Activated CD4-positive, alpha-beta T cell treated with anti-CD3 and anti-CD28 coated beads, Interleukin-2, amount 50 U/mL, for 48 hours (primary cell): ENCODE measurements around the gene FXYD5.

Experiments
- DNase-seq, 2 experiments: peaks; one replicate each; pipeline ENCODE4 v3.0.0-alpha.2; 2020

Gene FXYD5

GRCh38 chr19:35160629-35161433, 6.3 kb downstream of the FXYD5 start:
- DNase-seq, result no peak

GRCh38 chr19:35161434-35161743, 6.9 kb downstream of the FXYD5 start:
- DNase-seq, result no peak

GRCh38 chr19:35162471-35163326, 8.2 kb downstream of the FXYD5 start:
- DNase-seq, result no peak

GRCh38 chr19:35164418-35164817, 9.9 kb downstream of the FXYD5 start:
- no peak for DNase-seq

GRCh38 chr19:35165200-35166058, 10.9 kb downstream of the FXYD5 start:
- no peak for DNase-seq

- no peak for DNase-seq
Observed at GRCh38 chr19:35166100-35167063, 11.8 kb downstream of the FXYD5 start.

- DNase-seq, result no peak
Observed at GRCh38 chr19:35167251-35168119, 12.9 kb downstream of the FXYD5 start.

GRCh38 chr19:35168196-35168595, 13.7 kb downstream of the FXYD5 start:
- no peak for DNase-seq

- peak in 1 of 2 experiments; percentile 46 for DNase-seq
Observed at GRCh38 chr19:35169221-35169995, 14.9 kb downstream of the FXYD5 start.

- no peak for DNase-seq
Observed at GRCh38 chr19:35170359-35171061, 16.0 kb downstream of the FXYD5 start.

GRCh38 chr19:35171730-35172129, 17.2 kb downstream of the FXYD5 start:
- no peak for DNase-seq

GRCh38 chr19:35174226-35174625, 19.7 kb downstream of the FXYD5 start:
- DNase-seq, result no peak

- no peak for DNase-seq
Observed at GRCh38 chr19:35176181-35176570, 21.6 kb downstream of the FXYD5 start.

- DNase-seq, result no peak
Observed at GRCh38 chr19:35177377-35178274, 23.1 kb downstream of the FXYD5 start.

GRCh38 chr19:35178701-35179100, 24.2 kb downstream of the FXYD5 start:
- no peak for DNase-seq

- DNase-seq, result no peak
Observed at GRCh38 chr19:35179830-35180229, 25.3 kb downstream of the FXYD5 start.

GRCh38 chr19:35181387-35181786, 26.9 kb downstream of the FXYD5 start:
- DNase-seq, result no peak

- no peak for DNase-seq
Observed at GRCh38 chr19:35184267-35184666, 29.7 kb downstream of the FXYD5 start.
